A673 (cell line): ENCODE results near the gene TRAM2. TPM values are rescaled to one million over a fixed set of nuclear protein-coding genes. Genes with fewer than 3 reads are reported as not detected.
A peak's percentile ranks its signal among the peaks of the same experiment; 100 is the strongest.

Experiments
- BruUV-seq: library from RNA; stranded (reverse); fragments of 400-500 nt; replicated peaks from 2 replicates; lab custom pipeline; 2021; lab: Mats Ljungman, UMichigan
- CTCF ChIA-PET: fragments of 300-600 bp; sonication (Branson Sonifier 250); formaldehyde crosslinking; loops from one replicate; lab custom pipeline; 2022; ENCODE audit warnings: antibody characterized with exemption; lab: Charles Lee
- POLR2A ChIA-PET: fragments of 300-600 bp; sonication (Branson Sonifier 250); formaldehyde crosslinking; loops from one replicate; lab custom pipeline; 2022; ENCODE audit warnings: antibody characterized with exemption; ENCODE audit not compliant: low non-redundant PET; lab: Charles Lee
- DNase-seq: peaks from one replicate; pipeline ENCODE4 v3.0.0-alpha.2; 2015; ENCODE audit warnings: low spot score
- H3K27ac ChIP-seq: fragments of 200-600 bp; sonication (generic); 2 replicates; pipeline ENCODE4 v1.5.1; 2016; ENCODE audit warnings: mixed run types, low read depth, mild to moderate bottlenecking, mixed read lengths, antibody characterized with exemption, low read length; ENCODE audit not compliant: poor library complexity, severe bottlenecking
- H3K27me3 ChIP-seq: fragments of 200-600 bp; sonication (generic); replicated peaks from 2 replicates; pipeline ENCODE4 v1.6.1; 2017; ENCODE audit warnings: mixed run types, low read depth, mild to moderate bottlenecking, mixed read lengths, antibody characterized with exemption, low read length; ENCODE audit not compliant: insufficient read depth, poor library complexity
- H3K36me3 ChIP-seq: fragments of 200-600 bp; sonication (generic); 2 replicates; pipeline ENCODE4 v1.6.1; 2016; ENCODE audit warnings: mixed run types, mild to moderate bottlenecking, mixed read lengths, antibody characterized with exemption, low read length; ENCODE audit not compliant: insufficient read depth, poor library complexity, severe bottlenecking
- H3K4me1 ChIP-seq: fragments of 200-600 bp; sonication (generic); 2 replicates; pipeline ENCODE4 v1.6.1; 2017; ENCODE audit warnings: mixed run types, mild to moderate bottlenecking, mixed read lengths, antibody characterized with exemption, low read length; ENCODE audit not compliant: insufficient read depth, poor library complexity, severe bottlenecking
- H3K4me3 ChIP-seq: fragments of 200-600 bp; sonication (generic); 2 replicates; pipeline ENCODE4 v1.5.1; 2016; ENCODE audit warnings: low read depth, mixed run types, mild to moderate bottlenecking, mixed read lengths, low read length; ENCODE audit not compliant: poor library complexity, severe bottlenecking
- H3K9me3 ChIP-seq: fragments of 200-600 bp; sonication (generic); 2 replicates; pipeline ENCODE4 v1.6.1; 2016; ENCODE audit warnings: mixed run types, low read depth, mild to moderate bottlenecking, mixed read lengths, antibody characterized with exemption, low read length; ENCODE audit not compliant: poor library complexity, severe bottlenecking
- CTCF ChIP-seq: fragments of 300-800, 200-600 bp; sonication (generic); conservative IDR thresholded peaks from 2 replicates; pipeline ENCODE4 v1.5.1; 2017; ENCODE audit warnings: low read depth, mild to moderate bottlenecking, antibody characterized with exemption, low read length, moderate library complexity, mixed read lengths
- EZH2 ChIP-seq: fragments of 200-600 bp; sonication (generic); IDR thresholded peaks from 2 replicates; pipeline ENCODE4 v1.6.1; 2017; ENCODE audit warnings: borderline replicate concordance, low read depth, mild to moderate bottlenecking, mixed read lengths, antibody characterized with exemption, low read length; ENCODE audit not compliant: poor library complexity, severe bottlenecking
- intact Hi-C: fragments of 100-400 bp; cut with micrococcal nuclease; formaldehyde crosslinking; loops from one replicate; pipeline ENCODE4 v1.10.0; 2022; ENCODE audit not compliant: unreplicated experiment
- total RNA-seq: library from RNA; stranded (reverse); gene quantifications from 2 replicates; pipeline ENCODE4 v1.2.3, GENCODE V29; 2021

Gene TRAM2
- total RNA-seq, 1 experiment from 2014 or later = 21.9 TPM

DNA sequence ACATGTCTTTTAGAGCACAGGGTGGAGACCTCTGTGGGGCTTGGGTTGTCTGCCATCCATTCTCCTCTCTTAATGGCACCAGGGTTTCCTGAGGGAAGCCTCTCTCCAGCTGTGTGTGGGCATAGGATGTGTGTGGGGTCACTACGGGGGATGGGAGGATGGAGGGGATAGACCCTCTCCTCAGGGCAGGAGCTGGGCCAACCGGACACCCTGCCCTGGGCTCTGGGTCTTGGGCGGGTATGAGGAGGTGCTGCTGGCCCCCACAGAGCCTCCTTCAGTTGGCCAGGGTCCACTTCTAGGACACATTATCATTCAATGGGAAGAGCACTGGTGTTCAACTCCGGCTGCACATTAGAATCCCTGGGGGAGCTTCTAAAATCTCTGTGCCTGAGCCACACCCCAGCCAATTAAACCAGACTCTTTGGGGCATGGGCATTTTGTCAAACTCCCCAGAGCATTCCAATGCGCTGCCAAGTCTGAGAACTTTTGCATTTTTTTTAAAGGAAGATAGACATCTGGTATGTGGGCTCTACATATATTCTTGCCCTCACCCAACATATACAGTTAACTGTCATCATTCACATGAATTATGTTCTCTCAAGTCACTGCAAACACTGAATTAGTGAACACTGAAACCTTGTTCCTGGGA lies 38.5 kb downstream of the TRAM2 start:
- peak; percentile 91 for DNase-seq

GRCh38 chr6:52537001-52537753 lies 39.7 kb downstream of the TRAM2 start:
- DNase-seq = no peak
- intact Hi-C loops = no loop called here
- Histone ChIP-seq H3K9me3 (no peaks in the 10 kb centered on the region), H3K4me3 (no peak overlapping the region), H3K36me3 (no peaks in the 10 kb centered on the region), H3K4me1 (peaks cover 48% of the 10 kb centered on the region), H3K27me3 (no peaks in the 10 kb centered on the region), H3K27ac (no peak overlapping the region)
- ChIA-PET POLR2A (no interaction called here), CTCF (no interaction called here)
- no TSS peak for BruUV-seq
- TF ChIP-seq EZH2 = no peak
- no peak for TF ChIP-seq CTCF

More for the DNA sequence above, 38.5 kb downstream of the TRAM2 start:
- intact Hi-C loops = no loop called here
- ChIA-PET POLR2A (no interaction called here), CTCF (interaction anchor here (1.2 kb wide), 1 partner anchor 11 kb away, joined by 4 read pairs; no protein-coding TSS in a partner anchor)
- Histone ChIP-seq H3K9me3 (no peaks in the 10 kb centered on the region), H3K27me3 (no peaks in the 10 kb centered on the region), H3K27ac (peak overlapping the region; percentile 68), H3K4me1 (peaks cover 60% of the 10 kb centered on the region), H3K4me3 (no peak overlapping the region), H3K36me3 (no peaks in the 10 kb centered on the region)
- BruUV-seq = no TSS peak
- no peak for TF ChIP-seq CTCF
- TF ChIP-seq EZH2 = no peak

- no peak overlapping the region for H3K4me3 ChIP-seq
- ChIA-PET POLR2A (no interaction called here), CTCF (no interaction called here)
- TF ChIP-seq CTCF (no peak), EZH2 (no peak)
- no peak overlapping the region for H3K27ac ChIP-seq
- BruUV-seq = no TSS peak
- no peak for DNase-seq
- peaks cover 43% of the 10 kb centered on the region for H3K4me1 ChIP-seq
- H3K9me3 ChIP-seq = no peaks in the 10 kb centered on the region
- intact Hi-C loops = no loop called here
- no peaks in the 10 kb centered on the region for H3K36me3 ChIP-seq
- H3K27me3 ChIP-seq = no peaks in the 10 kb centered on the region
Observed at GRCh38 chr6:52536424-52536916, 40.4 kb downstream of the TRAM2 start.
